Caco-2 (cell line): ENCODE results near the gene UBE2J2. TPM values are rescaled to one million over a fixed set of nuclear protein-coding genes. Genes with fewer than 3 reads are reported as not detected.

Experiments used
- BruUV-seq: library from RNA; stranded (reverse); fragments of 400-500 nt; replicated peaks from 2 replicates; lab custom pipeline; 2021; lab: Mats Ljungman, UMichigan
- CTCF ChIA-PET: fragments of 300-600 bp; sonication (Branson Sonifier 250); formaldehyde crosslinking; loops from one replicate; lab custom pipeline; 2022; ENCODE audit warnings: antibody characterized with exemption; lab: Charles Lee
- POLR2A ChIA-PET: fragments of 300-600 bp; sonication (Branson Sonifier 250); formaldehyde crosslinking; loops from one replicate; lab custom pipeline; 2022; ENCODE audit warnings: antibody characterized with exemption; lab: Charles Lee
- DNase-seq, 2 experiments: peaks; one replicate each; pipeline versions ENCODE4 v3.0.0 to v3.0.0-alpha.2; 2020 to 2022
- H3K27me3 ChIP-seq: replicated peaks from 2 replicates; pipeline ENCODE4 v1.6.0; 2011; ENCODE audit warnings: low read length; ENCODE audit not compliant: control insufficient read depth, insufficient read depth
- H3K36me3 ChIP-seq: 2 replicates; pipeline ENCODE4 v1.5.1; 2011; ENCODE audit warnings: low read length; ENCODE audit not compliant: control insufficient read depth, insufficient read depth
- H3K4me1 ChIP-seq: fragments of 250-450 bp; sonication (Bioruptor Pico); 2 replicates; pipeline ENCODE4 v1.5.1; 2020; ENCODE audit warnings: mild to moderate bottlenecking
- H3K4me3 ChIP-seq: 2 replicates; pipeline ENCODE4 v1.5.1; 2011; ENCODE audit warnings: low read depth, mild to moderate bottlenecking, control low read depth, low read length
- H3K9me3 ChIP-seq: fragments of 250-450 bp; sonication (Bioruptor Pico); 2 replicates; pipeline ENCODE4 v1.5.1; 2020; ENCODE audit warnings: mild to moderate bottlenecking, moderate library complexity
- H3K27ac Mint-ChIP-seq: one replicate; pipeline ENCODE4 v1.8.0; 2022; ENCODE audit warnings: mixed read lengths; ENCODE audit not compliant: unreplicated experiment
- H3K27me3 Mint-ChIP-seq: one replicate; pipeline ENCODE4 v1.8.0; 2022; ENCODE audit warnings: mixed read lengths; ENCODE audit not compliant: insufficient read depth, unreplicated experiment
- H3K36me3 Mint-ChIP-seq: one replicate; pipeline ENCODE4 v1.8.0; 2022; ENCODE audit warnings: mild to moderate bottlenecking, mixed read lengths; ENCODE audit not compliant: insufficient read depth, unreplicated experiment
- H3K4me1 Mint-ChIP-seq: one replicate; pipeline ENCODE4 v1.8.0; 2022; ENCODE audit warnings: low read depth, mixed read lengths; ENCODE audit not compliant: unreplicated experiment
- H3K4me3 Mint-ChIP-seq: one replicate; pipeline ENCODE4 v1.8.0; 2022; ENCODE audit warnings: mild to moderate bottlenecking, moderate library complexity, mixed read lengths; ENCODE audit not compliant: unreplicated experiment
- H3K9me3 Mint-ChIP-seq: one replicate; pipeline ENCODE4 v1.8.0; 2022; ENCODE audit warnings: mixed read lengths; ENCODE audit not compliant: unreplicated experiment
- CTCF ChIP-seq, 2 experiments: fragments of 200-600 bp in 1 of 2; IDR thresholded peaks; 1 replicate in 1 of 2; 2 replicates in 1 of 2; pipeline versions ENCODE4 v1.5.1 to v1.8.0; 2011 to 2022; ENCODE audit warnings: antibody characterized with exemption in 1 of 2, control low read depth in 1 of 2, inconsistent platforms in 1 of 2, low read depth in 1 of 2, low read length in 1 of 2, mild to moderate bottlenecking in 1 of 2, moderate library complexity in 1 of 2; ENCODE audit not compliant: insufficient read depth in 1 of 2, severe bottlenecking in 1 of 2, unreplicated experiment in 1 of 2
- intact Hi-C: fragments of 100-400 bp; cut with micrococcal nuclease; formaldehyde crosslinking; loops from one replicate; pipeline ENCODE4 v1.10.0; 2022; ENCODE audit not compliant: unreplicated experiment
- total RNA-seq: library from RNA; stranded (reverse); gene quantifications from 2 replicates; pipeline ENCODE4 v1.2.3, GENCODE V29; 2022

Gene UBE2J2
- total RNA-seq, 1 experiment from 2014 or later = 57.2 TPM

- H3K27ac Mint-ChIP-seq = no peak overlapping the region
- POLR2A ChIA-PET = no interaction called here
Measured at GRCh38 chr1:1285102-1285571, 11.5 kb upstream of the UBE2J2 start.

DNA sequence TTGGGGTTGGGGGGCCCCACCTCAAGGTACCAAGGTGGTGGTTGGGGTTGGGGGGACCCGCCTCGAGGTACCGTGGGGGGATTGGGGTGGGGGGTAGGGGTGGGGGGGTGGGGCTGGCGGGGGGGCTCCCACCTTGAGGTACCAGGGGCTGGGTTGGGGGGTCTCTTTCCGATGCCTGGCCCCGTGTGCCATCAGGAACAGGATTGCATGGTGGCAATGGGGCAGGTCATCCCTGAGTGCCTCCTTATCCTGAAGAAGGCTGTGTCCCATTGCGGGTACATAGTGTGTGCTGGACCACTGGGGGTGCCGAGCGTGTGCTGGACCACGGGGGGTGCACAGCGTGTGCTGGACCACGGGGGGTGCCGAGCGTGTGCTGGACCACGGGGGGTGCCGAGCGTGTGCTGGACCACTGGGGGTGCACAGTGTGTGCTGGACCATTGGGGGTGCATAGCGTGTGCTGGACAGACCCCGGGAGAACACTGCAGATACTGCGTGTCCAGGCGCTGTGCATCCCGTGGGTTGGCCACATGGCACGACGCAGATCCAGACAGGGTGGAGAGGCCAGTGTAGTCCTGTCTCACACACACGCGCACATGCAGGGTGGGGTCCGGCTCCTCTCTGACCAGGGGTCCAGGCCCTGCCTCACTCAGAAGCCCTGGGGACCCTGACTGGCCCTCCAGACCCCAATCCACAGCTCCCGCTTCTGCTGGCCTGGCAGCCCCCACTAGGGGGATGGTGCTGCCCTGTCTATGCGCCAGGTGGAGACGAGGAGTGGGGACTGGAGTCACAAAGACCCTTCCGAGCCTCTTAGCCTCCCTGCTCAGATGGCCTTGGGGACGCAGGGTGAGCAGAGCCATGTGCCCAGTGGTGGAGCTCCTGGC lies 10.8 kb upstream of the UBE2J2 start:
- BruUV-seq = no TSS peak
- POLR2A ChIA-PET = no interaction called here
- no peak overlapping the region for H3K4me3 Mint-ChIP-seq
- CTCF ChIA-PET = no interaction called here
- H3K27me3 Mint-ChIP-seq = no peaks in the 10 kb centered on the region
- intact Hi-C loops = no loop called here
- no peak overlapping the region for H3K4me3 ChIP-seq
- H3K4me1 Mint-ChIP-seq = no peaks in the 10 kb centered on the region
- no peaks in the 10 kb centered on the region for H3K4me1 ChIP-seq
- no peak overlapping the region for H3K27ac Mint-ChIP-seq
- H3K36me3 Mint-ChIP-seq = no peaks in the 10 kb centered on the region
- peak in 1 of 2 experiments; percentile 6 for TF ChIP-seq CTCF (IDR thresholded peaks at IDR 0.05; ENCODE audit: insufficient read depth in 1 of 2, low read depth in 1 of 2, low read length in 1 of 2, severe bottlenecking in 1 of 2, unreplicated experiment in 1 of 2)
- H3K9me3 ChIP-seq = no peaks in the 10 kb centered on the region
- H3K36me3 ChIP-seq = no peaks in the 10 kb centered on the region
- DNase-seq = no peak
- H3K27me3 ChIP-seq = no peaks in the 10 kb centered on the region
- H3K9me3 Mint-ChIP-seq = no peaks in the 10 kb centered on the region

More at GRCh38 chr1:1285102-1285571, 11.5 kb upstream of the UBE2J2 start:
- Mint-ChIP-seq H3K27me3 (peaks cover 2% of the 10 kb centered on the region), H3K9me3 (peaks cover 5% of the 10 kb centered on the region), H3K4me3 (no peak overlapping the region), H3K36me3 (peaks cover 4% of the 10 kb centered on the region), H3K4me1 (no peaks in the 10 kb centered on the region)
- no TSS peak for BruUV-seq
- no peaks in the 10 kb centered on the region for H3K27me3 ChIP-seq
- H3K36me3 ChIP-seq = no peaks in the 10 kb centered on the region
- intact Hi-C loops = no loop called here
- DNase-seq = no peak
- no peak for TF ChIP-seq CTCF (IDR thresholded peaks at IDR 0.05; ENCODE audit: insufficient read depth in 1 of 2, low read depth in 1 of 2, low read length in 1 of 2, severe bottlenecking in 1 of 2, unreplicated experiment in 1 of 2)
- no peaks in the 10 kb centered on the region for H3K4me1 ChIP-seq
- no peak overlapping the region for H3K4me3 ChIP-seq
- H3K9me3 ChIP-seq = no peaks in the 10 kb centered on the region
- CTCF ChIA-PET = no interaction called here

DNA sequence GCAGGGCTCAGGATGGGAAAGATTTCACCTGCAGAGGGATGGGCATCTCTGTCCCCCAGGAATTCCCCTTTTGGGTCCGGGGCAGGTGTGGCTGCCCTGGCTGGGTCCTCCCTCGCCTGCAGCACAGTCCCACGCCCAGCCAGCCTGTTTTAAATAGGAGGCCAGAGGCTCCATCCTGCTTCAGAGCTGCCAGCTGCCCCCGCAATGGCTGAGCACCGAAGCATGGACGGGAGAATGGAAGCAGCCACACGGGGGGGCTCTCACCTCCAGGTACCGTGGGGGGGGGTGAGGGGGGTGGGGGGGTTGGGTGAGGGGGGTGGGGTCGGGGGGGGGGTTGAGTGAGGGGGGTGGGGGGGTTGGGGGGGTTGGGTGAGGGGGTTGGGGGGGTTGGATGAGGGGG lies 10.2 kb upstream of the UBE2J2 start:
- no peak overlapping the region for H3K27ac Mint-ChIP-seq
- no peak for TF ChIP-seq CTCF (IDR thresholded peaks at IDR 0.05; ENCODE audit: insufficient read depth in 1 of 2, low read depth in 1 of 2, low read length in 1 of 2, severe bottlenecking in 1 of 2, unreplicated experiment in 1 of 2)

More for the DNA sequence above, 10.2 kb upstream of the UBE2J2 start:
- Mint-ChIP-seq H3K27me3 (no peaks in the 10 kb centered on the region), H3K36me3 (no peaks in the 10 kb centered on the region), H3K4me3 (no peak overlapping the region), H3K9me3 (no peaks in the 10 kb centered on the region), H3K4me1 (no peaks in the 10 kb centered on the region)
- CTCF ChIA-PET = no interaction called here
- no TSS peak for BruUV-seq
- POLR2A ChIA-PET = no interaction called here
- Histone ChIP-seq H3K9me3 (no peaks in the 10 kb centered on the region), H3K4me1 (no peaks in the 10 kb centered on the region), H3K27me3 (no peaks in the 10 kb centered on the region), H3K36me3 (no peaks in the 10 kb centered on the region), H3K4me3 (no peak overlapping the region)
- no peak for DNase-seq
- intact Hi-C loops = no loop called here
